Neural progenitor cell (in vitro differentiated cells): Measurements from ENCODE around the gene WWOX. TPM values are rescaled to one million over a fixed set of nuclear protein-coding genes. Genes with fewer than 3 reads are reported as not detected.

ENCODE experiments used
- DNase-seq: peaks from one replicate; pipeline ENCODE4 v3.0.0-alpha.2; 2016; ENCODE audit warnings: low spot score
- H2AFZ ChIP-seq: fragments of 200-600 bp; sonication (generic); replicated peaks from 2 replicates; pipeline ENCODE4 v1.6.1; 2016; ENCODE audit warnings: antibody characterized with exemption
- H3F3A ChIP-seq: fragments of 200-600 bp; sonication (generic); 2 replicates; pipeline ENCODE4 v1.6.1; 2016; ENCODE audit warnings: antibody characterized with exemption, low read depth
- H3K27ac ChIP-seq: fragments of 200-600 bp; sonication (generic); 2 replicates; pipeline ENCODE4 v1.5.1; 2016; ENCODE audit warnings: mild to moderate bottlenecking
- H3K27me3 ChIP-seq: fragments of 200-600 bp; sonication (generic); 2 replicates; pipeline ENCODE4 v1.6.1; 2016; ENCODE audit warnings: mild to moderate bottlenecking, moderate library complexity
- H3K36me3 ChIP-seq: fragments of 200-600 bp; sonication (generic); 2 replicates; pipeline ENCODE4 v1.5.1; 2016
- H3K4me1 ChIP-seq: fragments of 200-600 bp; sonication (generic); 2 replicates; pipeline ENCODE4 v1.6.1; 2016; ENCODE audit warnings: mixed run types
- H3K4me2 ChIP-seq: fragments of 200-600 bp; sonication (generic); 2 replicates; pipeline ENCODE4 v1.6.1; 2016
- H3K4me3 ChIP-seq: fragments of 200-600 bp; sonication (generic); 2 replicates; pipeline ENCODE4 v1.5.1; 2016
- H3K79me2 ChIP-seq: fragments of 200-600 bp; sonication (generic); 2 replicates; pipeline ENCODE4 v1.6.1; 2016; ENCODE audit warnings: low read depth
- H3K9ac ChIP-seq: fragments of 200-600 bp; sonication (generic); 2 replicates; pipeline ENCODE4 v1.6.1; 2016
- H3K9me3 ChIP-seq: fragments of 200-600 bp; sonication (generic); 2 replicates; pipeline ENCODE4 v1.5.1; 2016; ENCODE audit warnings: low read depth
- H4K20me1 ChIP-seq: fragments of 200-600 bp; sonication (generic); 2 replicates; pipeline ENCODE4 v1.6.1; 2016; ENCODE audit warnings: low read depth
- H3K27ac Mint-ChIP-seq: 3 replicates; pipeline ENCODE4 v1.8.0; 2021; ENCODE audit warnings: mixed read lengths
- H3K27me3 Mint-ChIP-seq: 2 replicates; pipeline ENCODE4 v1.8.0; 2022; ENCODE audit warnings: low read depth, mild to moderate bottlenecking, inconsistent platforms, moderate library complexity, mixed read lengths; ENCODE audit not compliant: insufficient read depth
- H3K36me3 Mint-ChIP-seq: 3 replicates; pipeline ENCODE4 v1.8.0; 2021; ENCODE audit warnings: mixed read lengths
- H3K4me1 Mint-ChIP-seq: 3 replicates; pipeline ENCODE4 v1.8.0; 2021; ENCODE audit warnings: mixed read lengths
- H3K4me3 Mint-ChIP-seq: 3 replicates; pipeline ENCODE4 v1.8.0; 2021; ENCODE audit warnings: mild to moderate bottlenecking, moderate library complexity, mixed read lengths
- H3K9me3 Mint-ChIP-seq: 3 replicates; pipeline ENCODE4 v1.8.0; 2020; ENCODE audit warnings: mixed read lengths
- EZH2 ChIP-seq: fragments of 200-600 bp; sonication (generic); IDR thresholded peaks from 2 replicates; pipeline ENCODE4 v1.6.1; 2017; ENCODE audit warnings: antibody characterized with exemption, mild to moderate bottlenecking, moderate library complexity
- EZH2phosphoT487 ChIP-seq: fragments of 200-600 bp; sonication (generic); IDR thresholded peaks from 2 replicates; pipeline ENCODE4 v1.6.1; 2017; ENCODE audit warnings: antibody characterized with exemption
- total RNA-seq: library from RNA; depleted of rRNA; stranded (reverse); fragments of >200 nt; gene quantifications from 2 replicates; pipeline ENCODE4 v1.2.3, GENCODE V29; 2015; ENCODE audit warnings: low replicate concordance
- TF ChIP-seq, protein P1 (sequence below): fragments of 200-600 bp; sonication (generic); IDR thresholded peaks from 2 replicates; pipeline ENCODE4 v1.5.1; 2017; ENCODE audit warnings: antibody characterized with exemption, mild to moderate bottlenecking

WWOX gene
- total RNA-seq, 1 donor from 2014 or later, result 63.7 TPM

DNA sequence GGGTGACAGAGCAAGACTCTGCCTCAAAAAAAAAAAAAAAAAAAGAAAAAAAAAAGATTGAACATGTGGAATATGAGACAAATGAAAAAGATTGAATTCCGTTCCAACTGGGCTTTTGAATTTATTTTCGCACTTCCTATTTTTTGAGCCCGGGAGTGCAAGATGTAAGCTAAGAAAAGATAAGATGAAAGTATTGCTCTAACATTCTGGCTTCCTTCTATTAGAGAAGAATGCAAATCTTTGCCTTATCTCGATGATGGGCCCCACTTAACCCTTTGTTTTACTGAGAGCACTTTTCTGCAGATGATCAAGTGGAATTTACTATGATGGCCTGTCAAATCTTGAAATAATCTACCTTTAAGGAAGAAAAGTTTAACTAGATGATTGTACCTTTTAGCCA, 96.3 kb downstream of the WWOX start:
- no peak overlapping the region for H3K27ac ChIP-seq

DNA sequence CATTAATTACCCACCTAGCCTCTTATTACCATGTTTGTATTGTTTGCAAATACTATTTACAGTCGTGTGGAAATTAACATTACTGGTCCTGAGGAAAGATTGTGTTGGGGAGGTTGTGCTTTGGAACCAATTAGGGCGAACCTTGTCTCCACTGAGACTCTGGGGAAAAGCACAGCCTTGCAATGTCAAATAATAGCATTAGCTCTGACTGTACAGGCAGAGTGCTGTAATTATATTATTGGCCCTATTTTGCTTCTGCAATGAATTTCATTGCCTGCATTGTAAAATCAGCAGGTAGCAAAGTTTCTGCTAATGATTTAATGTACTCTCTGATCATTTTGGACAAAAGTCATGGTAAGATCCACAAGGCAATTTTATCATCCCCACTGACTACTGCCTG, 97.0 kb downstream of the WWOX start:
- H3F3A ChIP-seq, result no peaks in the 10 kb centered on the region
- no peak for TF ChIP-seq EZH2phosphoT487
- TF ChIP-seq EZH2, result no peak
- H3K4me2 ChIP-seq, result no peak overlapping the region
- no peaks in the 10 kb centered on the region for H3K9me3 ChIP-seq
- no peak overlapping the region for H2AFZ ChIP-seq
- H3K79me2 ChIP-seq, result no peaks in the 10 kb centered on the region
- Mint-ChIP-seq H3K27ac (no peak overlapping the region), H3K27me3 (peaks cover 3% of the 10 kb centered on the region), H3K4me3 (no peak overlapping the region), H3K36me3 (peaks cover 1% of the 10 kb centered on the region), H3K4me1 (no peaks in the 10 kb centered on the region), H3K9me3 (peaks cover 2% of the 10 kb centered on the region)
- no peak overlapping the region for H3K4me3 ChIP-seq
- H3K36me3 ChIP-seq, result no peaks in the 10 kb centered on the region
- no peaks in the 10 kb centered on the region for H3K27me3 ChIP-seq
- H3K27ac ChIP-seq, result no peak overlapping the region
- H3K9ac ChIP-seq, result no peak overlapping the region
- no peak for DNase-seq
- H3K4me1 ChIP-seq, result peaks cover 16% of the 10 kb centered on the region
- no peaks in the 10 kb centered on the region for H4K20me1 ChIP-seq

More for the DNA sequence above, 96.3 kb downstream of the WWOX start:
- H3K36me3 ChIP-seq, result no peaks in the 10 kb centered on the region
- H3K9me3 ChIP-seq, result no peaks in the 10 kb centered on the region
- TF ChIP-seq EZH2 (no peak), EZH2phosphoT487 (no peak)
- TF ChIP-seq, protein P1, sequence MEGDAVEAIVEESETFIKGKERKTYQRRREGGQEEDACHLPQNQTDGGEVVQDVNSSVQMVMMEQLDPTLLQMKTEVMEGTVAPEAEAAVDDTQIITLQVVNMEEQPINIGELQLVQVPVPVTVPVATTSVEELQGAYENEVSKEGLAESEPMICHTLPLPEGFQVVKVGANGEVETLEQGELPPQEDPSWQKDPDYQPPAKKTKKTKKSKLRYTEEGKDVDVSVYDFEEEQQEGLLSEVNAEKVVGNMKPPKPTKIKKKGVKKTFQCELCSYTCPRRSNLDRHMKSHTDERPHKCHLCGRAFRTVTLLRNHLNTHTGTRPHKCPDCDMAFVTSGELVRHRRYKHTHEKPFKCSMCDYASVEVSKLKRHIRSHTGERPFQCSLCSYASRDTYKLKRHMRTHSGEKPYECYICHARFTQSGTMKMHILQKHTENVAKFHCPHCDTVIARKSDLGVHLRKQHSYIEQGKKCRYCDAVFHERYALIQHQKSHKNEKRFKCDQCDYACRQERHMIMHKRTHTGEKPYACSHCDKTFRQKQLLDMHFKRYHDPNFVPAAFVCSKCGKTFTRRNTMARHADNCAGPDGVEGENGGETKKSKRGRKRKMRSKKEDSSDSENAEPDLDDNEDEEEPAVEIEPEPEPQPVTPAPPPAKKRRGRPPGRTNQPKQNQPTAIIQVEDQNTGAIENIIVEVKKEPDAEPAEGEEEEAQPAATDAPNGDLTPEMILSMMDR, result no peak
- H3K4me3 ChIP-seq, result no peak overlapping the region
- DNase-seq, result no peak
- H3K4me2 ChIP-seq, result no peak overlapping the region
- no peak overlapping the region for H2AFZ ChIP-seq
- H4K20me1 ChIP-seq, result no peaks in the 10 kb centered on the region
- H3K9me3 Mint-ChIP-seq, result peaks cover 2% of the 10 kb centered on the region
- H3K27me3 Mint-ChIP-seq, result peaks cover 3% of the 10 kb centered on the region
- peaks cover 16% of the 10 kb centered on the region for H3K4me1 ChIP-seq
- H3K4me3 Mint-ChIP-seq, result no peak overlapping the region
- no peaks in the 10 kb centered on the region for H3K4me1 Mint-ChIP-seq
- no peak overlapping the region for H3K9ac ChIP-seq
- no peaks in the 10 kb centered on the region for H3K27me3 ChIP-seq
- peaks cover 2% of the 10 kb centered on the region for H3K36me3 Mint-ChIP-seq
- H3K79me2 ChIP-seq, result no peaks in the 10 kb centered on the region
- H3K27ac Mint-ChIP-seq, result no peak overlapping the region
- no peaks in the 10 kb centered on the region for H3F3A ChIP-seq

DNA sequence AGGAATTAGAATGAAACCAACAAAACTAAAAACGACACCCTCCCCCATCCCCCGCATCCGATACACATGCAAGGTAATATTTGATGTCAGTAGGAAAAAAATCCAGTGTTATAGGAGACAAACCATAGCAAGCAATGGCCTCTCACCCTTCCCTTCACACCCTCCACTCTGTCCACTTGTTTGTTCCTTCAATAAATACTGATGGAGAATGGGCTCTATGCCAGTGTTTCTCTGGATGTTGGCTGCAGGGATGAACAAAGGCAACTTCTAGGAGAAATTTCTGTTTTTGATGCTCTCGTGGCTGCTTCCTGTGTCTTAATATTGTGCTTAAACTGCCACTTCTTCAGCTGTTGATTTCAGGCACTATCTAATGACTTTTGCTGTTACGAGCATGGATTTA, 98.8 kb downstream of the WWOX start:
- Histone ChIP-seq H3K27ac (no peak overlapping the region), H3K9me3 (no peaks in the 10 kb centered on the region), H3K27me3 (no peaks in the 10 kb centered on the region), H3K9ac (no peak overlapping the region), H3K79me2 (no peaks in the 10 kb centered on the region), H3K4me1 (peaks cover 16% of the 10 kb centered on the region), H2AFZ (no peak overlapping the region), H3K36me3 (no peaks in the 10 kb centered on the region), H3K4me3 (no peak overlapping the region), H4K20me1 (no peaks in the 10 kb centered on the region), H3K4me2 (no peak overlapping the region), H3F3A (no peaks in the 10 kb centered on the region)
- TF ChIP-seq EZH2 (no peak), EZH2phosphoT487 (no peak)
- TF ChIP-seq, protein P1, result no peak
- H3K27ac Mint-ChIP-seq, result no peak overlapping the region
- H3K27me3 Mint-ChIP-seq, result no peaks in the 10 kb centered on the region
- no peaks in the 10 kb centered on the region for H3K9me3 Mint-ChIP-seq
- H3K4me1 Mint-ChIP-seq, result no peaks in the 10 kb centered on the region
- H3K36me3 Mint-ChIP-seq, result no peaks in the 10 kb centered on the region
- no peak for DNase-seq
- no peak overlapping the region for H3K4me3 Mint-ChIP-seq

DNA sequence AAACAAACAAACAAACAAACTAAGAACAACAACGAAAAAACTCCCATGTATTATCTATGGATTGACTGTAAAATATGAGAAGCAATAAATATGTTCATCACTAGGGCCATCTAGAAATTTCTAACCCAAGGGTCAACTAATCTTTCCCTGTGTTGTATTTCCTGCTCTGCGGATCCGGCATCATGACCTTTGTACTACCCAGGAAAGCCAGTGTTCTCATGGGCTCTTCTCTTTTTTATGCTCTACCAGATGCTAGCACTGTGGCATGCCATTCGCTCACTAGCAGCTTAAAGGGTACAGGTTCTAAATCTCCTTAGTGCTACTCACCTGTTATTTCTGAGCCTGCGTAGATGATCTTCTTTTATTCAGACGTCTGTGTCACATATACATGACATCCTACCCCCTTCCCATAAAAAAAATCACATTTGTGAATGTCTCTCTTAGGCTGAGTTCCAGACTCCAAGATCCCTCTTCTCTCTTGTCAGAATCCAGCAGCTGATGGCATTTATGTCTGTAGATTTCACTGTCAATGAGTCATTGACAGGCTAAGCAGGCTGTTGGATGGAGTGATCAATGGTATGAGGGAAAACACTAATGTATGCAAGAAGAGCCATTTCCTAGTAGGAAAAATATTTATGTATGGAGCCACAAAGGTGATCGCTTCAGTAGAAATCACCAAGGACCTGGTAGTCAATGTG, 100.0 kb downstream of the WWOX start:
- TF ChIP-seq, protein P1, result no peak
- TF ChIP-seq EZH2phosphoT487 (no peak), EZH2 (no peak)
- H3K27ac ChIP-seq, result no peak overlapping the region
- no peak overlapping the region for H3K4me2 ChIP-seq
- H3K27me3 ChIP-seq, result no peaks in the 10 kb centered on the region
- no peaks in the 10 kb centered on the region for H4K20me1 ChIP-seq
- H3K79me2 ChIP-seq, result no peaks in the 10 kb centered on the region
- DNase-seq, result no peak
- Mint-ChIP-seq H3K27me3 (no peaks in the 10 kb centered on the region), H3K36me3 (no peaks in the 10 kb centered on the region), H3K4me1 (no peaks in the 10 kb centered on the region), H3K4me3 (no peak overlapping the region), H3K9me3 (no peaks in the 10 kb centered on the region), H3K27ac (no peak overlapping the region)
- no peaks in the 10 kb centered on the region for H3K36me3 ChIP-seq
- H2AFZ ChIP-seq, result no peak overlapping the region
- no peak overlapping the region for H3K4me3 ChIP-seq
- H3K9ac ChIP-seq, result no peak overlapping the region
- no peaks in the 10 kb centered on the region for H3F3A ChIP-seq
- H3K9me3 ChIP-seq, result no peaks in the 10 kb centered on the region
- peaks cover 16% of the 10 kb centered on the region for H3K4me1 ChIP-seq
